Esophagus squamous epithelium (tissue), 5 donors: Measurements from ENCODE around the gene TOR4A. TPM values are rescaled to one million over a fixed set of nuclear protein-coding genes. Genes with fewer than 3 reads are reported as not detected.

Experiments used
- DNase-seq: peaks from one replicate; lab custom pipeline; 2025; lab: John Stamatoyannopoulos, UW
- H3K27ac ChIP-seq, 4 donors: fragments of 200-600 bp; sonication (generic); one replicate each; pipeline ENCODE4 v1.5.1; 2016 to 2019; ENCODE audit warnings: mild to moderate bottlenecking in 1 of 4
- H3K27me3 ChIP-seq, 4 donors: fragments of 200-600 bp; sonication (generic); 1 replicate in 3 of 4; 2 replicates in 1 of 4; pipeline versions ENCODE4 v1.5.1 to v1.6.0; 2017 to 2021; ENCODE audit warnings: antibody characterized with exemption in 1 of 4
- H3K36me3 ChIP-seq, 3 donors: fragments of 200-600 bp; sonication (generic); one replicate each; pipeline ENCODE4 v1.5.1; 2016 to 2019
- H3K4me1 ChIP-seq, 3 donors: fragments of 200-600 bp; sonication (generic); one replicate each; pipeline ENCODE4 v1.5.1; 2017 to 2019
- H3K4me3 ChIP-seq, 4 donors: fragments of 200-600 bp; sonication (generic); 1 replicate in 3 of 4; 2 replicates in 1 of 4; pipeline ENCODE4 v1.5.1; 2016 to 2019; ENCODE audit warnings: mild to moderate bottlenecking in 2 of 4, moderate library complexity in 1 of 4
- H3K9me3 ChIP-seq, 3 donors: fragments of 200-600 bp; sonication (generic); one replicate each; pipeline ENCODE4 v1.5.1; 2016 to 2019
- POLR2A ChIP-seq, 4 donors: fragments of 450-650 bp; IDR thresholded peaks; one replicate each; pipeline ENCODE4 v1.6.1; 2017; ENCODE audit warnings: antibody characterized with exemption in 4 of 4, mild to moderate bottlenecking in 4 of 4, moderate library complexity in 3 of 4
- WGBS, 2 donors: methylation state at CpG; one replicate each; pipeline ENCODE4 v1.1.5; 2018; 5-methylcytosine and 5-hydroxymethylcytosine counted together
- intact Hi-C: fragments of 100-400 bp; cut with DNase I; formaldehyde crosslinking; loops from one replicate; pipeline ENCODE4 v1.15.0; 2022
- total RNA-seq, 4 donors: library from RNA; depleted of rRNA; stranded (reverse); fragments of >200 nt; gene quantifications; one replicate each; pipeline ENCODE4 v1.1.0, GENCODE V29; 2016
- TF ChIP-seq, protein P1 (sequence below), 6 experiments: fragments of 450-650 bp in 4 of 6; fragments of 200-600 bp in 2 of 6; sonication (generic) in 2 of 6; IDR thresholded peaks; one replicate each; pipeline ENCODE4 v1.5.1; 2016 to 2019; ENCODE audit warnings: antibody characterized with exemption in 6 of 6, mild to moderate bottlenecking in 4 of 6, moderate library complexity in 4 of 6
- donor health status: DM: yes; HTN: yes; CAD: no.

TOR4A gene
- total RNA-seq, 4 donors from 2014 or later = 8.8 to 17.5 (median 13.5) TPM

GRCh38 chr9:137295238-137295811, 17.8 kb downstream of the TOR4A start:
- peaks cover 27 to 69% (median 30%) of the 10 kb centered on the region in 3 donors for H3K4me1 ChIP-seq

DNA sequence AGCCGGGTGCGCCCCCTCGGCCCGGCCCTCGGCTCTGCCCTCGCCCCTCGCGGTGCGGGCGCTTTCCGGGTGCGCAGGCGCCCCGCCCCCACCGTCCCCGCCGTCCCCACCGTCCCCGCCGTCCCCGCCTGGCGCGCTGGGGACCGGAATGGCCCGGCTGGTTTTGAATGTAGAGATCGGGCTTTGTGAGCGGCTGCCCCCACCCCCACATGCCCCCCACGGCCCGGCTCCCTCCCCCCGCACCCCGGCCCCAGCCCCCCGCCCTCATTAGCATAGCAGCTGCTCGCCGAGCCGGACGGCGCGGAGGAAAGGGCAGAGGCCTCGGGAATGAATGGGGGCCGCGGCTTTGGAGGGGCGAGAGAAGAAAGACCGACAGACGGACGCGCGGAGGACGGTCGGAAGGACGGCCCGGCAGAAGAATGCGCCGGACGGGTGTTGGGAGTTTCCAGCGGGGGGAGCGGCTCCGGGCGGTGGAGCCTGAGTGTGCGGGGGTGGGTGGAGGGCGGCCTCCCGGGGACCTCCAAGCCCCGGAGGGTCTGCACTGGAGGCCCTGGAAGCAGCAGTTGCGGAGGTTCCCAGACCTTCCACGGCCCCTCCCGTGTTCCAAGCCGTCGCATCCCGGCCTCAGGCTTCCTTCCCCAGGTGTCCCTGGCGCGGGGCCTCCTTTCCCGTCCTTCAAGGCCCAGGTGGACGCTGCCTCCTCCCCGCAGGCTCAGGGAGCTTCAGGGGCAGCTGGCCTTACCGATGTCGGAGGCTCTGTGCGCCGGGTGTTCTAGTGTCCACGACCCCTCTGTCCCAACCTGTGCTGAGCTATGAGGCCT, 18.5 kb downstream of the TOR4A start:
- Histone ChIP-seq H3K4me3 (peak overlapping the region; percentile 29 to 71 (median 50)), H3K36me3 (peaks cover 0 to 15% (median 0%) of the 10 kb centered on the region in 3 donors), H3K9me3 (peaks cover 0 to 7% (median 5%) of the 10 kb centered on the region in 3 donors), H3K27ac (peak overlapping the region; percentile 56 to 85 (median 76)), H3K27me3 (peaks cover 0 to 91% (median 4%) of the 10 kb centered on the region in 4 donors), H3K4me1 (peaks cover 33 to 76% (median 34%) of the 10 kb centered on the region in 3 donors)
- TF ChIP-seq POLR2A (IDR thresholded peaks at IDR 0.05) = no peak
- TF ChIP-seq, protein P1, sequence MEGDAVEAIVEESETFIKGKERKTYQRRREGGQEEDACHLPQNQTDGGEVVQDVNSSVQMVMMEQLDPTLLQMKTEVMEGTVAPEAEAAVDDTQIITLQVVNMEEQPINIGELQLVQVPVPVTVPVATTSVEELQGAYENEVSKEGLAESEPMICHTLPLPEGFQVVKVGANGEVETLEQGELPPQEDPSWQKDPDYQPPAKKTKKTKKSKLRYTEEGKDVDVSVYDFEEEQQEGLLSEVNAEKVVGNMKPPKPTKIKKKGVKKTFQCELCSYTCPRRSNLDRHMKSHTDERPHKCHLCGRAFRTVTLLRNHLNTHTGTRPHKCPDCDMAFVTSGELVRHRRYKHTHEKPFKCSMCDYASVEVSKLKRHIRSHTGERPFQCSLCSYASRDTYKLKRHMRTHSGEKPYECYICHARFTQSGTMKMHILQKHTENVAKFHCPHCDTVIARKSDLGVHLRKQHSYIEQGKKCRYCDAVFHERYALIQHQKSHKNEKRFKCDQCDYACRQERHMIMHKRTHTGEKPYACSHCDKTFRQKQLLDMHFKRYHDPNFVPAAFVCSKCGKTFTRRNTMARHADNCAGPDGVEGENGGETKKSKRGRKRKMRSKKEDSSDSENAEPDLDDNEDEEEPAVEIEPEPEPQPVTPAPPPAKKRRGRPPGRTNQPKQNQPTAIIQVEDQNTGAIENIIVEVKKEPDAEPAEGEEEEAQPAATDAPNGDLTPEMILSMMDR (IDR thresholded peaks at IDR 0.05) = no peak
- 24 to 27% methylated on average over 11 to 30 of the region's 78 CpGs for WGBS, 2 donors
- intact Hi-C loops = loop anchor here (5.0 to 10.0 kb wide), 2 partner anchors 111 to 139 kb away; no protein-coding TSS in a partner anchor
- no peak for DNase-seq

More at GRCh38 chr9:137295238-137295811, 17.8 kb downstream of the TOR4A start:
- no peak for TF ChIP-seq POLR2A (IDR thresholded peaks at IDR 0.05)
- TF ChIP-seq, protein P1 (IDR thresholded peaks at IDR 0.05) = peak; percentile 9 to 94 (median 84)
- Histone ChIP-seq H3K36me3 (peaks cover 0 to 15% (median 0%) of the 10 kb centered on the region in 3 donors), H3K4me3 (peak overlapping the region; percentile 29 to 71 (median 50)), H3K9me3 (peaks cover 0 to 7% (median 5%) of the 10 kb centered on the region in 3 donors), H3K27ac (peak overlapping the region in 3 of 4 donors; percentile 56 to 85 (median 83)), H3K27me3 (peaks cover 0 to 84% (median 4%) of the 10 kb centered on the region in 4 donors)
- no peak for DNase-seq
- 0% methylated on average over 2 of the region's 76 CpGs; no CpG with 5 or more reads in 1 of the 2 donors for WGBS, 2 donors
- intact Hi-C loops = loop anchor here (5.0 to 10.0 kb wide), 2 partner anchors 112 to 139 kb away; no protein-coding TSS in a partner anchor

DNA sequence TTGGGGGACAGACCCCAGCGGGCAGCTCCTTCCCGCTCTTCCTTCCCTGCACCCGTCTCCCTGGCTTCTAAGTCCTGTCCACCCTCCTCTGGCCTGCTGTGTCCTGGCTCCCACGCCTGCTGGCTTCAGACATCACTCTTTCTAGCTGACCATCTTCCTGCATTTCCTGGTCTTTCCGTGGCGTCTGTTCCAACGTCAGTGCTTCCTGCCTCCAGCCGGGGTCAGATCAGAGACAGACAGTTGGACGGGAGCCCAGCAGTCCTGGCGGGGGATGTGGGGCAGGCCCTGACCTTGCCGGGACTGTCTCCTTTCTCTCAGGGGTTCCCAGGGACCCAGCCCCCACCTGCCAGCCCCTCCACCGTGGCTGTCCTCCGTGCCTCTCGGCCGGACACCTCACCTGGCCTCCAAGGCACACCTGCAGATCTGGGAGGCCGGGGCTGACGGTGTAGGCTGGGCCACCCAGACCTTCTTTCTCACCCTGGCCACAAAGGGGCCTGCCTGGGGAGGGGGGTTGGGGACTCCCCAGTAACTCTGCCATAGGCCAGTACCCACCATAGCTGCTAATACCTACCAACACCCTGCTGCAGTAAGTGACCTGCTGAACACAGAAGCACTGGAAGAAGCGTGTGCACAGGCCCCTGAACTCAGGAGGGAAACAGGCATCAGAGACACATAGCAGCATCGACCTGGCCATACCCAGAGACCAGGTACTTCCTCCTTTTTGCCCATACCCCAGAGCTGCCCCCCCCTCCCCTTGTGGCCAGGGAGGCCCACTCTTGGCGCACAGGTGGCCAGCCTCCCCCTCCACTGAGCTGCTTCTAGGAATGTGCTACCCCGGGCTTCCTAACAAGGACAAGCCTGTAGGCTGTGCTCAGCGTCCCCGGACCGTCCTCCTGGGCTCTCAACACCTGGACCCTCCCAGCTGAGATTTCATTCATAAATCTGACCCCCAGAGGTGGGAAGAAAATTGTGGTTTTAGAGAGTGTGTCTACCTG, 19.4 kb downstream of the TOR4A start:
- 51 to 56% methylated on average over 11 to 17 of the region's 24 CpGs for WGBS, 2 donors
- H3K36me3 ChIP-seq = peaks cover 0 to 15% (median 0%) of the 10 kb centered on the region in 3 donors
- peaks cover 0 to 94% (median 4%) of the 10 kb centered on the region in 4 donors for H3K27me3 ChIP-seq
- H3K9me3 ChIP-seq = peaks cover 0 to 7% (median 5%) of the 10 kb centered on the region in 3 donors
- no peak for DNase-seq
- peaks cover 33 to 82% (median 41%) of the 10 kb centered on the region in 3 donors for H3K4me1 ChIP-seq
- peak overlapping the region; percentile 56 to 85 (median 76) for H3K27ac ChIP-seq
- H3K4me3 ChIP-seq = peak overlapping the region in 3 of 4 donors; percentile 43 to 71 (median 56)
- intact Hi-C loops = loop anchor here (5.0 to 10.0 kb wide), 2 partner anchors 110 to 138 kb away; no protein-coding TSS in a partner anchor
- no peak for TF ChIP-seq POLR2A (IDR thresholded peaks at IDR 0.05)
- TF ChIP-seq, protein P1 (IDR thresholded peaks at IDR 0.05) = no peak

- peak overlapping the region in 2 of 4 donors; percentile 59 to 79 for H3K4me3 ChIP-seq
- peak overlapping the region; percentile 31 to 85 (median 66) for H3K27ac ChIP-seq
- no CpG with 5 or more reads among the region's 7 CpGs for WGBS, 2 donors
- peaks cover 0 to 84% (median 3%) of the 10 kb centered on the region in 4 donors for H3K27me3 ChIP-seq
- H3K36me3 ChIP-seq = peaks cover 0 to 15% (median 0%) of the 10 kb centered on the region in 3 donors
- no peak for DNase-seq
- intact Hi-C loops = loop anchor here (5.0 to 10.0 kb wide), 2 partner anchors 109 to 137 kb away; no protein-coding TSS in a partner anchor
- TF ChIP-seq, protein P1 (IDR thresholded peaks at IDR 0.05) = no peak
- TF ChIP-seq POLR2A (IDR thresholded peaks at IDR 0.05) = no peak
- peaks cover 38 to 89% (median 47%) of the 10 kb centered on the region in 3 donors for H3K4me1 ChIP-seq
- H3K9me3 ChIP-seq = peaks cover 0 to 7% (median 5%) of the 10 kb centered on the region in 3 donors
Observed at GRCh38 chr9:137297966-137298365, 20.4 kb downstream of the TOR4A start.
